ENCODE results near the gene NTRK1.

Gene NTRK1

DNA sequence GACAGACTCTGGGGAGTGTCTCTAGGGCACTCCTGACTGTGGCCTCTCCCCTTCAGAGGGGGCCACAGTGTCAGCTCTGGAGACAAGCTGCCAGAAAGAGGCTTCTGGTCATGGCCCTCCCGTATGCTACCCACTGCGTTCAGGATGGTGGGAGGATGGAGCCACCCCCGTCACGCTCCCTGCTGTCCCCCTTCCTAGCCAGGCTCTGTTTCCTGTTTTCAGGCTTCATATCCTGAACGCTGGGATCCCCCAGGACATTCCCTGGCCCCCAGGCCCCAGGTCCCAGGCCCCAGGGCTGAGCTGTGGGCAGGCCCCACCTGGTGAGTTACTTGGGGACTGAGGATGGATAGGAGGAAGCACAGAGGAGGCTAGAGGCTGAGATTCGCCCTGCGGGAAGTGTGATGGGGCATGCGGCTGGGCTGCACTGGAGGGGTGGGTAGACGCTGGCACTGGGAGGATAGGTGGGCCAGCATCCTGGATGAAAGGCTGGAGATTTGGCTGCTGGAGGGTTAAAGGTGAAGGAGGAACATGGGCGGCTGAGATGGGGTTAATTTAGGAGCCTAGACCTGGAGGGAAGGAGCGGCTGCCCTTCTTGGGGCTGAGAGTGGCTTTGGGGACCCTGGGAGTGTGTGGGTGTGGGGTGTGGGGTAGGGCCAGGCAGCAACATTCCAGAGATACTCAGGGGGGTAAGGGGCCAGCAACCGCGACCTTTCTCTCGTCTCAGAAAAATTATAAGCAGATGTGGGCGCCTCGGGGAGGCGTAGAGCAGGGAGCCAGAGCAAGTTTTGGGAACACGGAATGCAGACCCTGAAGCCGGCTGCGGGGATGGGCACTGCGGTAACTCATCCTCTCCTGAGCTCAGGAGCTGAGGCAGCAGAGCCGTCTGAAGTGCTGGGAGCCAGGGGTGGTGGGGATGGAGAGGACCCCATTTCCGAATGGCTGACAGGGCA, 41.6 kb downstream of the NTRK1 start:
- Histone ChIP-seq H3K27me3 (ENCODE audit: insufficient read depth, low read length) (no peaks in the 10 kb centered on the region), H3K27ac (ENCODE audit: low read depth, low read length) (no peak overlapping the region), H2BK5ac (ENCODE audit: low read depth, low read length, poor library complexity) (no peak overlapping the region), H3K4me2 (ENCODE audit: low read length) (no peak overlapping the region), H3K79me2 (ENCODE audit: control insufficient read depth, insufficient read depth, low read length, poor library complexity) (peaks cover 6% of the 10 kb centered on the region), H3K14ac (ENCODE audit: low read length) (no peak overlapping the region), H4K12ac (ENCODE audit: low read depth, low read length) (no peak overlapping the region), H3K18ac (ENCODE audit: low read length) (no peak overlapping the region), H3K9me3 (ENCODE audit: insufficient read depth, low read depth, low read length) (peaks cover 2% of the 10 kb centered on the region), H3K79me1 (ENCODE audit: low read length) (peaks cover 13% of the 10 kb centered on the region), H4K91ac (ENCODE audit: low read depth, low read length) (no peak overlapping the region), H2BK120ac (ENCODE audit: insufficient read depth, low read length, poor library complexity) (no peak overlapping the region), H3K4me1 (ENCODE audit: control insufficient read depth in 1 of 2, insufficient read depth in 2 of 2, low read length in 2 of 2) (peaks cover 14 to 16% of the 10 kb centered on the region in 2 experiments), H4K8ac (ENCODE audit: low read depth, low read length) (no peak overlapping the region), H3K36me3 (ENCODE audit: control insufficient read depth in 1 of 2, insufficient read depth in 2 of 2, low read length in 2 of 2) (peaks cover 29 to 30% of the 10 kb centered on the region in 2 experiments), H3K9ac (ENCODE audit: low read length) (no peak overlapping the region), H2BK12ac (ENCODE audit: low read length) (no peak overlapping the region), H2AK5ac (ENCODE audit: low read length) (no peak overlapping the region), H2AFZ (ENCODE audit: insufficient read depth, low read length, poor library complexity) (no peak overlapping the region), H3K23ac (ENCODE audit: low read length) (no peak overlapping the region), H3K4me3 (ENCODE audit: low read depth, low read length) (no peak overlapping the region), H3K4ac (ENCODE audit: low read depth, low read length) (no peak overlapping the region)
- no peak for DNase-seq
- no CpG with 5 or more reads among the region's 23 CpGs for WGBS (ENCODE audit: extremely low coverage, insufficient coverage, insufficient read length)

DNA sequence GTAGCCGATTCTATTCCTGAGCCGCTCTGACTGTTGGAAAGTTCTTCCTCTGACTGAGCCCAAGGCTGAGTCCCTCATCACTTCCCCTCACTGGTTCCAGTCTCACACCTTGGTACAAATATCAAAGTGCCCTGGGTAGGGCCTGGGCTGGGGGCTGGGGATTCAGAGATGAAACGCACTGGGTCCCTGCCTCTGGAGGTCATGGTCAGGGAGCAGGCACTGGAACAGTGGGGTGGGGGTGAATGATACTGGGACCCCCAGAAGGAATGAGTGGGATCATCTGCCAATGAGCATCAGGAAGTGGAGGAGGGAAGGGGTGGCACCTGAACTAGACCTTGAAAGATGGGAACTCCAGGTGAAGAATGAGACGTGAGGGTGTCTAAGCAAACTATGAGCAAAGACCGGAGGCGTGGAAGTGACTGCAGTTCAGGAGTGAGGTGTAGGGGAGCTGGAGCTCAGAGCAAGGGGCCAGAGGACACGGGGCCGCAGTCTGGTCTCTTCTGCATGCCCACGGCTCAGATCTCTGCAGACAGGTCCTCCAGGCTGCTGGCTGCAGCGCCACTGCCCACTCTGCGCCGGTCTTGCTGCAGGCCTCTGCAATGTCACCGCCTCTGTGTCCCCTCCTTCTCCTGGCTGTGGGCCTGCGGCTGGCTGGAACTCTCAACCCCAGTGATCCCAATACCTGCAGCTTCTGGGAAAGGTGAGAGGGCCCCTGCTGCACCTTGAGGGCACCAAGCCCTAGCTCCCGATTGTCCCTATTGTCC, 42.8 kb downstream of the NTRK1 start:
- H3K79me1 ChIP-seq (ENCODE audit: low read length), result peaks cover under 1% of the 10 kb centered on the region
- no CpG with 5 or more reads among the region's 15 CpGs for WGBS (ENCODE audit: extremely low coverage, insufficient coverage, insufficient read length)
- H3K4me1 ChIP-seq (ENCODE audit: control insufficient read depth in 1 of 2, insufficient read depth in 2 of 2, low read length in 2 of 2), result peaks cover 1 to 4% of the 10 kb centered on the region in 2 experiments
- H2BK12ac ChIP-seq (ENCODE audit: low read length), result no peak overlapping the region
- no peak overlapping the region for H4K12ac ChIP-seq (ENCODE audit: low read depth, low read length)
- no peak overlapping the region for H2AK5ac ChIP-seq (ENCODE audit: low read length)
- H2BK5ac ChIP-seq (ENCODE audit: low read depth, low read length, poor library complexity), result no peak overlapping the region
- no peak overlapping the region for H3K9ac ChIP-seq (ENCODE audit: low read length)
- peaks cover 41 to 42% of the 10 kb centered on the region in 2 experiments for H3K36me3 ChIP-seq (ENCODE audit: control insufficient read depth in 1 of 2, insufficient read depth in 2 of 2, low read length in 2 of 2)
- H3K4me2 ChIP-seq (ENCODE audit: low read length), result no peak overlapping the region
- no peak overlapping the region for H3K23ac ChIP-seq (ENCODE audit: low read length)
- no peak overlapping the region for H2AFZ ChIP-seq (ENCODE audit: insufficient read depth, low read length, poor library complexity)
- no peak overlapping the region for H4K8ac ChIP-seq (ENCODE audit: low read depth, low read length)
- H3K4me3 ChIP-seq (ENCODE audit: low read depth, low read length), result no peak overlapping the region
- H2BK120ac ChIP-seq (ENCODE audit: insufficient read depth, low read length, poor library complexity), result no peak overlapping the region
- H3K79me2 ChIP-seq (ENCODE audit: control insufficient read depth, insufficient read depth, low read length, poor library complexity), result no peaks in the 10 kb centered on the region
- no peak overlapping the region for H3K4ac ChIP-seq (ENCODE audit: low read depth, low read length)
- H3K9me3 ChIP-seq (ENCODE audit: insufficient read depth, low read depth, low read length), result peaks cover 2% of the 10 kb centered on the region
- no peak for DNase-seq
- H3K27ac ChIP-seq (ENCODE audit: low read depth, low read length), result no peak overlapping the region
- no peak overlapping the region for H4K91ac ChIP-seq (ENCODE audit: low read depth, low read length)
- no peaks in the 10 kb centered on the region for H3K27me3 ChIP-seq (ENCODE audit: insufficient read depth, low read length)
- H3K18ac ChIP-seq (ENCODE audit: low read length), result no peak overlapping the region
- no peak overlapping the region for H3K14ac ChIP-seq (ENCODE audit: low read length)

DNA sequence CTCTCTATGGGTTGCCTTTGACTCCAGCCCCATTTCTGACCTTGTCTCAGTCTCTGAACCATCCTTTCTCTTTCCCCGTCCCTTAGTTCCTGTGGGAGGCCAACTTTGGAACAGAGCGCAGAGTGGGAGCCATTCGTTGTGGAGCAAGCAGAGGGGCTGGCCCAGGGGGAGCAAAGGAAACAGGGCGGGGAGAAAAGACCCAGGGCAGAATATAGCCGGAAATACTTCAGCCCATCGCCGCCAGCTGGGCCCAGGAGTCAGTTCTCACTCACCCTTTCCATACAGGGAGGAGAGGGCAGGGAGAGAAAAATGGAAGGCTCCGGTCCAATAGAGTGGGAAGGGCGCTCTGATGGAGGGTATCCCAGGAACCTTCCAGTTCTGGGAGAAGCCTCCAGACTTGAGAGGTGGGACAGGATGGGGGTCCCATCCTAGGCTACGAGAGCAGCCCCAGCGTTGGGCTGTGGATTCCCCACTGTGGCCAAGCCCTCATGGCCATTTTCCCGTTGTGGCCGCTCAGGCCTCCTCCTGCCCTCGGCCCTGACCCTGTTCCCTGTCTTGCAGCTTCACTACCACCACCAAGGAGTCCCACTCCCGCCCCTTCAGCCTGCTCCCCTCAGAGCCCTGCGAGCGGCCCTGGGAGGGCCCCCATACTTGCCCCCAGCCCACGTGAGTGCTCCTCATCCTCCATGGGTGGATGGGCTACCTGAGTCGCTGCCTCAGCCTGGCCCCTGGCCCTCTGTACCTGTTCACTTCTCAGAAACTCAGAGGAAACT, 43.7 kb downstream of the NTRK1 start:
- Histone ChIP-seq H3K4me1 (ENCODE audit: control insufficient read depth in 1 of 2, insufficient read depth in 2 of 2, low read length in 2 of 2) (peaks cover 0 to 3% of the 10 kb centered on the region in 2 experiments), H3K27me3 (ENCODE audit: insufficient read depth, low read length) (no peaks in the 10 kb centered on the region), H3K23ac (ENCODE audit: low read length) (no peak overlapping the region), H3K79me2 (ENCODE audit: control insufficient read depth, insufficient read depth, low read length, poor library complexity) (no peaks in the 10 kb centered on the region), H2AFZ (ENCODE audit: insufficient read depth, low read length, poor library complexity) (no peak overlapping the region), H4K8ac (ENCODE audit: low read depth, low read length) (no peak overlapping the region), H3K4me3 (ENCODE audit: low read depth, low read length) (no peak overlapping the region), H3K27ac (ENCODE audit: low read depth, low read length) (no peak overlapping the region), H4K12ac (ENCODE audit: low read depth, low read length) (no peak overlapping the region), H2AK5ac (ENCODE audit: low read length) (no peak overlapping the region), H2BK120ac (ENCODE audit: insufficient read depth, low read length, poor library complexity) (no peak overlapping the region), H3K36me3 (ENCODE audit: control insufficient read depth in 1 of 2, insufficient read depth in 2 of 2, low read length in 2 of 2) (peaks cover 49 to 50% of the 10 kb centered on the region in 2 experiments), H2BK12ac (ENCODE audit: low read length) (no peak overlapping the region), H3K79me1 (ENCODE audit: low read length) (no peaks in the 10 kb centered on the region), H3K14ac (ENCODE audit: low read length) (no peak overlapping the region), H3K9me3 (ENCODE audit: insufficient read depth, low read depth, low read length) (peaks cover 3% of the 10 kb centered on the region), H4K91ac (ENCODE audit: low read depth, low read length) (no peak overlapping the region), H3K4ac (ENCODE audit: low read depth, low read length) (no peak overlapping the region), H3K4me2 (ENCODE audit: low read length) (no peak overlapping the region), H3K18ac (ENCODE audit: low read length) (no peak overlapping the region), H3K9ac (ENCODE audit: low read length) (no peak overlapping the region), H2BK5ac (ENCODE audit: low read depth, low read length, poor library complexity) (no peak overlapping the region)
- no peak for DNase-seq
- WGBS (ENCODE audit: extremely low coverage, insufficient coverage, insufficient read length), result no CpG with 5 or more reads among the region's 19 CpGs

DNA sequence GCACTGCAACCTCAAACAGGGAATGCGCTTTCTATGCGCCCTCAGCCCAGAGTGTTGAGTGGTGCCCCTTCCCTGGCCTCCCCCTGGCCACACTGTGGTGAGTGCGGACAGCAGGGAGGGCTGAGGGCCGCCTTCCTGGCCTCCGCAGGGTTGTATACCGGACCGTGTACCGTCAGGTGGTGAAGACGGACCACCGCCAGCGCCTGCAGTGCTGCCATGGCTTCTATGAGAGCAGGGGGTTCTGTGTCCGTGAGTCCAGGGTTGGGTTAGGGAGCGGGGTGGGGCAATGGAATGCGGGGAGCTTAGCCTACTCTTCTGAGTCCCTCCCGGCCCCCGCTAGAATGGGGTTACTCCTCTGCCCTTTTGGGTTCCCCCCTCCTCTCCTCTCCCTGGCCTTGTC, 44.5 kb downstream of the NTRK1 start:
- H3K27me3 ChIP-seq (ENCODE audit: insufficient read depth, low read length), result no peaks in the 10 kb centered on the region
- H4K8ac ChIP-seq (ENCODE audit: low read depth, low read length), result no peak overlapping the region
- no peak overlapping the region for H2BK5ac ChIP-seq (ENCODE audit: low read depth, low read length, poor library complexity)
- H3K23ac ChIP-seq (ENCODE audit: low read length), result no peak overlapping the region
- no peaks in the 10 kb centered on the region for H3K79me2 ChIP-seq (ENCODE audit: control insufficient read depth, insufficient read depth, low read length, poor library complexity)
- H3K79me1 ChIP-seq (ENCODE audit: low read length), result no peaks in the 10 kb centered on the region
- no peak overlapping the region for H3K4me3 ChIP-seq (ENCODE audit: low read depth, low read length)
- no peak overlapping the region for H4K91ac ChIP-seq (ENCODE audit: low read depth, low read length)
- H2AK5ac ChIP-seq (ENCODE audit: low read length), result no peak overlapping the region
- no peak overlapping the region for H2AFZ ChIP-seq (ENCODE audit: insufficient read depth, low read length, poor library complexity)
- no peak overlapping the region for H3K4ac ChIP-seq (ENCODE audit: low read depth, low read length)
- peaks cover 3% of the 10 kb centered on the region for H3K9me3 ChIP-seq (ENCODE audit: insufficient read depth, low read depth, low read length)
- H3K36me3 ChIP-seq (ENCODE audit: control insufficient read depth in 1 of 2, insufficient read depth in 2 of 2, low read length in 2 of 2), result peaks cover 57 to 58% of the 10 kb centered on the region in 2 experiments
- DNase-seq, result no peak
- no peak overlapping the region for H3K4me2 ChIP-seq (ENCODE audit: low read length)
- no peak overlapping the region for H2BK120ac ChIP-seq (ENCODE audit: insufficient read depth, low read length, poor library complexity)
- H3K27ac ChIP-seq (ENCODE audit: low read depth, low read length), result no peak overlapping the region
- no CpG with 5 or more reads among the region's 16 CpGs for WGBS (ENCODE audit: extremely low coverage, insufficient coverage, insufficient read length)
- H4K12ac ChIP-seq (ENCODE audit: low read depth, low read length), result no peak overlapping the region
- H3K9ac ChIP-seq (ENCODE audit: low read length), result no peak overlapping the region
- no peak overlapping the region for H3K14ac ChIP-seq (ENCODE audit: low read length)
- H2BK12ac ChIP-seq (ENCODE audit: low read length), result no peak overlapping the region
- peaks cover 0 to 3% of the 10 kb centered on the region in 2 experiments for H3K4me1 ChIP-seq (ENCODE audit: control insufficient read depth in 1 of 2, insufficient read depth in 2 of 2, low read length in 2 of 2)
- no peak overlapping the region for H3K18ac ChIP-seq (ENCODE audit: low read length)
